Gastroesophageal sphincter (tissue), 4 donors: ENCODE data around the gene SGCE. TPM values are rescaled to one million over a fixed set of nuclear protein-coding genes. Genes with fewer than 3 reads are reported as not detected.

ENCODE experiments used
- ATAC-seq: fragments of 150-250 bp; one replicate; pipeline ENCODE4 v1.9.1; 2016; ENCODE audit warnings: mild to moderate bottlenecking, moderate library complexity
- H3K27ac ChIP-seq, 4 donors: fragments of 200-600 bp; sonication (generic) in 3 of 4; 1 replicate in 3 of 4; 2 replicates in 1 of 4; pipeline ENCODE4 v1.5.1; 2016 to 2019
- H3K27me3 ChIP-seq: fragments of 200-600 bp; sonication (generic); one replicate; pipeline ENCODE4 v1.5.1; 2019
- H3K36me3 ChIP-seq, 2 donors: fragments of 200-600 bp; sonication (generic); one replicate each; pipeline ENCODE4 v1.5.1; 2019; ENCODE audit warnings: control low read depth in 1 of 2
- H3K4me1 ChIP-seq, 3 donors: fragments of 200-600 bp; sonication (generic); 1 replicate in 2 of 3; 2 replicates in 1 of 3; pipeline ENCODE4 v1.5.1; 2016 to 2019; ENCODE audit warnings: control low read depth in 2 of 3
- H3K4me3 ChIP-seq, 2 donors: fragments of 200-600 bp; sonication (generic); one replicate each; pipeline ENCODE4 v1.5.1; 2019; ENCODE audit warnings: mild to moderate bottlenecking in 1 of 2, moderate library complexity in 1 of 2
- H3K9me3 ChIP-seq, 3 donors: fragments of 200-600 bp; sonication (generic); one replicate each; pipeline ENCODE4 v1.5.1; 2017 to 2019; ENCODE audit warnings: control low read depth in 2 of 3
- EP300 ChIP-seq: sonication (generic); formaldehyde crosslinking; IDR thresholded peaks from one replicate; pipeline ENCODE4 v1.6.1; 2017; ENCODE audit warnings: antibody characterized with exemption, mild to moderate bottlenecking
- POLR2A ChIP-seq, 2 donors: fragments of 450-650 bp; IDR thresholded peaks; one replicate each; pipeline ENCODE4 v1.6.1; 2017; ENCODE audit warnings: antibody characterized with exemption in 2 of 2, mild to moderate bottlenecking in 2 of 2, moderate library complexity in 1 of 2
- POLR2AphosphoS5 ChIP-seq: sonication (generic); formaldehyde crosslinking; IDR thresholded peaks from one replicate; pipeline ENCODE4 v1.6.1; 2017; ENCODE audit warnings: antibody characterized with exemption
- WGBS, 2 donors: methylation state at CpG; one replicate each; pipeline ENCODE4 v1.1.5; 2018; ENCODE audit warnings: low coverage in 1 of 2; 5-methylcytosine and 5-hydroxymethylcytosine counted together
- total RNA-seq, 4 donors: library from RNA; depleted of rRNA; stranded (reverse); fragments of >200 nt; gene quantifications; one replicate each; pipeline ENCODE4 v1.1.0, GENCODE V29; 2016
- TF ChIP-seq, protein P1 (sequence below), 4 experiments: fragments of 200-600 bp in 2 of 4; fragments of 450-650 bp in 2 of 4; sonication (generic) in 1 of 4; IDR thresholded peaks; one replicate each; pipeline ENCODE4 v1.5.1; 2017 to 2019; ENCODE audit warnings: antibody characterized with exemption in 4 of 4, mild to moderate bottlenecking in 2 of 4, moderate library complexity in 2 of 4

SGCE gene
- total RNA-seq, 4 donors from 2014 or later = 92.5 to 138 (median 123) TPM

DNA sequence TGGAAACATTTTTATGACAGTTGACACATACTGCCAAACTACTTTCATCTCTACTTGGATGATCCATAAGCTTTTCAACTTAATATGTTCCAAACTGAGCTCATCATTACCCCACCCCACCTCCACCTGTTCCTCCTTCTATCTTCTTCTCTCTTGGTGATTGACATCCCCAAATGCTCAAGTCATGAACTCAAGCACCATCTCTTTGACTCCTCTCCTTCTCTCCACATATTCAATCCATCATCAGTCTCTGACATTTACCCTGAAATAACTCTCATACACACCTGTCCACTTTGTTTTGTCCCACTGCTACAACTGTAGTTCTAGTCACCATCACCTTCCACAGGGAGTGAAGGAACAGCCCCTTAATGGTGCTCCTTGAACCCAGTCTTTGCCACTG lies 43.3 kb downstream of the SGCE start:
- Histone ChIP-seq H3K36me3 (peaks cover 0 to 18% of the 10 kb centered on the region in 2 donors), H3K4me3 (no peak overlapping the region), H3K9me3 (no peaks in the 10 kb centered on the region), H3K27ac (no peak overlapping the region), H3K4me1 (no peaks in the 10 kb centered on the region), H3K27me3 (no peaks in the 10 kb centered on the region)
- TF ChIP-seq POLR2AphosphoS5 = no peak
- no peak for TF ChIP-seq POLR2A (IDR thresholded peaks at IDR 0.05)
- TF ChIP-seq, protein P1, sequence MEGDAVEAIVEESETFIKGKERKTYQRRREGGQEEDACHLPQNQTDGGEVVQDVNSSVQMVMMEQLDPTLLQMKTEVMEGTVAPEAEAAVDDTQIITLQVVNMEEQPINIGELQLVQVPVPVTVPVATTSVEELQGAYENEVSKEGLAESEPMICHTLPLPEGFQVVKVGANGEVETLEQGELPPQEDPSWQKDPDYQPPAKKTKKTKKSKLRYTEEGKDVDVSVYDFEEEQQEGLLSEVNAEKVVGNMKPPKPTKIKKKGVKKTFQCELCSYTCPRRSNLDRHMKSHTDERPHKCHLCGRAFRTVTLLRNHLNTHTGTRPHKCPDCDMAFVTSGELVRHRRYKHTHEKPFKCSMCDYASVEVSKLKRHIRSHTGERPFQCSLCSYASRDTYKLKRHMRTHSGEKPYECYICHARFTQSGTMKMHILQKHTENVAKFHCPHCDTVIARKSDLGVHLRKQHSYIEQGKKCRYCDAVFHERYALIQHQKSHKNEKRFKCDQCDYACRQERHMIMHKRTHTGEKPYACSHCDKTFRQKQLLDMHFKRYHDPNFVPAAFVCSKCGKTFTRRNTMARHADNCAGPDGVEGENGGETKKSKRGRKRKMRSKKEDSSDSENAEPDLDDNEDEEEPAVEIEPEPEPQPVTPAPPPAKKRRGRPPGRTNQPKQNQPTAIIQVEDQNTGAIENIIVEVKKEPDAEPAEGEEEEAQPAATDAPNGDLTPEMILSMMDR (IDR thresholded peaks at IDR 0.05) = no peak
- no peak for TF ChIP-seq EP300
- no peak for ATAC-seq

DNA sequence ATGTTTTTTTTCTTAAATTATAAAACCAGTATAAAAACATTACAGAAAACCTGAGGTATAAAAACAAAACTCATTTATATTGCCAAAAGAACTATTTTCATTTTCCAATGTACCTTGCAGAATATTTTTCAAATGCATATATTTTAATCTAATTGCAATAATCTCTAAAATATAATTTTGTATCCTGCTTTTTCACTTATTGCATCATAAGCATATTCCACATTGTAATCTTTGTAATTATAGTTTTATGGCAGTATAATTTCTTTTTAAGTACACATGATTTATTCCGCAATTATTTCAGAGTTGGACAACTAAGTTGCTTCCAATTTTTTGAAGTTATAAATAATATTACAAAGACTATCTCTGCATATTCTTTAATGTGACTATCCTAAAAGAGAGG lies 43.7 kb downstream of the SGCE start:
- ATAC-seq = no peak
- 80 to 100% methylated on average over 1 of the region's 1 CpG for WGBS, 2 donors
- H3K36me3 ChIP-seq = peaks cover 0 to 16% of the 10 kb centered on the region in 2 donors

DNA sequence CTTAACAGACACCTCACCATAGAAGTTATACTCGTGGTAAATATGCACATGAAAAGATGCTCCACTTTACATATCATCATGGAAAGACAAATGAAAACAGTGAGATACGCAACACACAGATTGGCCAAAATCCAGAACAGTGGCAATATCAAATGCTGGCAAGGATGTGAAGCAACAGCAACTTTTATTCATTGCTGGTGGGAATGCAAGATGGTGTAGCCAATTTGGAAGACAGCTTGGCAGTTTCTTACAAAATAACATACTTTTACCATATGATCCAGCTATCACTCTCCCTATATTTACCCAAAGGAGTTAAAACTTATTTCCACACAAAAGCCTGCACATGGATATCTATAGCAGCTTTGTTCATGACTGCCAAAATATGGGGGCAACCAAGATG lies 46.4 kb downstream of the SGCE start:
- ATAC-seq = no peak
- H3K36me3 ChIP-seq = peaks cover 0 to 6% of the 10 kb centered on the region in 2 donors
- H3K27ac ChIP-seq = no peak overlapping the region
- no peaks in the 10 kb centered on the region for H3K27me3 ChIP-seq
- no peaks in the 10 kb centered on the region for H3K4me1 ChIP-seq
- no peak overlapping the region for H3K4me3 ChIP-seq
- H3K9me3 ChIP-seq = no peaks in the 10 kb centered on the region
- TF ChIP-seq POLR2A (IDR thresholded peaks at IDR 0.05) (no peak), POLR2AphosphoS5 (no peak), EP300 (no peak)
- TF ChIP-seq, protein P1 (IDR thresholded peaks at IDR 0.05) = no peak
- 83 to 95% methylated on average over 2 of the region's 2 CpGs for WGBS, 2 donors

More for the DNA sequence above, 43.7 kb downstream of the SGCE start:
- no peaks in the 10 kb centered on the region for H3K9me3 ChIP-seq
- H3K27me3 ChIP-seq = no peaks in the 10 kb centered on the region
- H3K4me1 ChIP-seq = no peaks in the 10 kb centered on the region
- H3K4me3 ChIP-seq = no peak overlapping the region
- TF ChIP-seq POLR2A (IDR thresholded peaks at IDR 0.05) = no peak
- no peak for TF ChIP-seq POLR2AphosphoS5
- TF ChIP-seq, protein P1 (IDR thresholded peaks at IDR 0.05) = no peak
- no peak for TF ChIP-seq EP300
- no peak overlapping the region for H3K27ac ChIP-seq

DNA sequence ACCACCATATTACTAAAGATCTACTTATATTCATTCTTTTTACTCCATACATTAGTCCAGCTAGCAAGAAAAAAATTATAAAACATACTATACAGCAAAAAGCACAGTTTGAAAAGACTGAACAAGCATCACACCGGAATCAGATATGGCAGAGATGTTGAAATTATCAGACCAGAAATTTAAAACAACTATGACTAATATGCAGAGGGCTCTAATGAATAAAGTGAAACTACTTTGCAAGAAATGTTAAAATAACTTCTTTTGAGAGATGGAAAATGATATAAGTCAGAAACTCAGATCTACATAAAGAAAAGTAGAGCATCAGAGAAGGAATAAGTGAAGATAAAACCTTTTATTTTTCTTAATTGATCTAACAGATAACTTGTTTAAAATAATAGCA lies 50.9 kb downstream of the SGCE start:
- H3K9me3 ChIP-seq = no peaks in the 10 kb centered on the region
- no peak overlapping the region for H3K4me3 ChIP-seq
- ATAC-seq = no peak
- H3K36me3 ChIP-seq = peaks cover 0 to 7% of the 10 kb centered on the region in 2 donors
- no peaks in the 10 kb centered on the region for H3K27me3 ChIP-seq
- no peaks in the 10 kb centered on the region for H3K4me1 ChIP-seq
- WGBS, 2 donors = 92 to 100% methylated on average over 1 of the region's 1 CpG
- TF ChIP-seq POLR2A (IDR thresholded peaks at IDR 0.05) (no peak), POLR2AphosphoS5 (no peak), EP300 (no peak)
- TF ChIP-seq, protein P1 (IDR thresholded peaks at IDR 0.05) = no peak
- H3K27ac ChIP-seq = no peak overlapping the region

DNA sequence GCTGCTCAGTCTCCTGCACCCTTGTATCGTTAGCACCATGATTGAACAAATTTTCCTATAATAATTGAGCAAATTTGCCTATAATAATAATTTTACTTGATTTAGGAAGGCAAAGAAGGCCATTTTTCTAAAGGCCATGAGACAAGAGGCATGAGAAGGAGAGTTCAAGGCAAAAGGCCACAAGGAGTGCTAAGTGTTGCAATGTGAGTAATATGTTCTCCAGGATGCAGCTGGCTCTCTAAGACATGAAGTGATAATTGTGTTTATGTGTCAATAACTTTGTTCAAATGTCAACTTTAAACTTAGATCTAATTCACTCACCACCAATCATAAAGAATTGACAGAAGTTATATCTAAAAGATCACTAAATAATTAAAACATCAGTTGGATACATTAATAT lies 53.8 kb downstream of the SGCE start:
- no peaks in the 10 kb centered on the region for H3K4me1 ChIP-seq
- TF ChIP-seq POLR2A (IDR thresholded peaks at IDR 0.05) (no peak), EP300 (no peak), POLR2AphosphoS5 (no peak)
- TF ChIP-seq, protein P1 (IDR thresholded peaks at IDR 0.05) = no peak
- WGBS, 2 donors = 94 to 100% methylated on average over 1 of the region's 1 CpG
- no peak overlapping the region for H3K27ac ChIP-seq
- peaks cover 0 to 34% of the 10 kb centered on the region in 2 donors for H3K36me3 ChIP-seq
- H3K27me3 ChIP-seq = no peaks in the 10 kb centered on the region
- no peak overlapping the region for H3K4me3 ChIP-seq
- H3K9me3 ChIP-seq = no peaks in the 10 kb centered on the region
- no peak for ATAC-seq
